K562 (cell line): ENCODE data around the gene TBXAS1. TPM values are rescaled to one million over a fixed set of nuclear protein-coding genes. Genes with fewer than 3 reads are reported as not detected.
A peak's percentile ranks its signal among the peaks of the same experiment; 100 is the strongest.

Source experiments
- CBX3 ChIP-seq, 2 experiments: IDR thresholded peaks; 1 replicate in 1 of 2; 2 replicates in 1 of 2; pipeline ENCODE4 v1.6.1; 2012; ENCODE audit warnings: inconsistent platforms in 2 of 2, low read length in 2 of 2, borderline replicate concordance in 1 of 2, control low read depth in 1 of 2
- FOXM1 ChIP-seq, 2 experiments: fragments of 450-650 bp in 1 of 2; sonication (generic) in 1 of 2; formaldehyde crosslinking in 1 of 2; IDR thresholded peaks; 2 replicates each; pipeline versions ENCODE4 v1.6.1 to v1.9.0; 2017 to 2022; ENCODE audit warnings: low read depth in 2 of 2, mild to moderate bottlenecking in 2 of 2, missing genetic modification reagents in 1 of 2, moderate library complexity in 1 of 2
- HDAC1 ChIP-seq, 2 experiments: fragments of 450-650 bp; IDR thresholded peaks; 2 replicates each; pipeline ENCODE4 v1.6.1; 2016 to 2017; ENCODE audit warnings: inconsistent platforms in 1 of 2, mild to moderate bottlenecking in 1 of 2, moderate library complexity in 1 of 2
- JUND ChIP-seq, 2 experiments: IDR thresholded peaks; 2 replicates in 1 of 2; 3 replicates in 1 of 2; pipeline ENCODE4 v1.6.1; 2011; ENCODE audit warnings: borderline replicate concordance in 2 of 2, low read depth in 2 of 2, low read length in 2 of 2, improper control_type of control experiment in 1 of 2, missing biosample characterization in 1 of 2, missing genetic modification characterization in 1 of 2, missing genetic modification reagents in 1 of 2
- NFRKB ChIP-seq: fragments of 450-650 bp; IDR thresholded peaks from 2 replicates; pipeline ENCODE4 v1.6.1; 2016; ENCODE audit warnings: low read depth
- TAL1 ChIP-seq: fragments of 450-650 bp; IDR thresholded peaks from 2 replicates; pipeline ENCODE4 v1.6.1; 2016; ENCODE audit warnings: mild to moderate bottlenecking
- TBP ChIP-seq: optimal IDR thresholded peaks from 2 replicates; pipeline ENCODE3; 2011; ENCODE audit warnings: low read depth, low read length, improper control_type of control experiment
- YBX1 ChIP-seq: fragments of 450-650 bp; IDR thresholded peaks from 2 replicates; pipeline ENCODE4 v1.7.1; 2016; ENCODE audit warnings: mild to moderate bottlenecking
- ZEB2 ChIP-seq: fragments of 450-650 bp; IDR thresholded peaks from 2 replicates; pipeline ENCODE4 v1.6.1; 2016
- ZFX ChIP-seq: sonication (generic); formaldehyde crosslinking; IDR thresholded peaks from 2 replicates; pipeline ENCODE4 v1.8.0; 2022; ENCODE audit warnings: mild to moderate bottlenecking, missing genetic modification reagents, moderate library complexity
- polyA plus RNA-seq, 8 experiments: library from polyadenylated mRNA; depleted of rRNA in 4 of 8; stranded (reverse) in 5 of 8; unstranded in 3 of 8; fragments of >200 nt; fragmentation: Nextera tagmentation in 2 of 8; fragmentation: Illumina TruSeq in 1 of 8; extraction: Ambion mirVana in 2 of 8; extraction: Trizol in 1 of 8; gene quantifications; 2 replicates each; pipeline versions ENCODE4 v1.2.1 to v1.2.3, GENCODE V29; 2011 to 2014; ENCODE audit warnings: inconsistent platforms in 1 of 8, missing spikeins in 1 of 8
- total RNA-seq, 7 experiments: library from RNA; depleted of rRNA in 6 of 7; stranded (reverse); fragments of >200 nt in 6 of 7; fragmentation: Illumina TruSeq in 2 of 7; extraction: Trizol in 2 of 7; gene quantifications; 2 replicates each; pipeline versions ENCODE4 v1.2.1 to v1.2.3, GENCODE V29; 2011 to 2021; ENCODE audit warnings: low replicate concordance in 1 of 7
- TF ChIP-seq, protein P1 (sequence below): fragments of 450-650 bp; IDR thresholded peaks from 2 replicates; pipeline ENCODE4 v1.7.0; 2016; ENCODE audit warnings: borderline replicate concordance
- TF ChIP-seq, protein P2 (sequence below): fragments of 150-350 bp; conservative IDR thresholded peaks from 2 replicates; pipeline ENCODE4 v1.6.1; 2014; ENCODE audit warnings: low read length
- TF ChIP-seq, protein P3 (sequence below), 3 experiments: fragments of 200-800 bp in 1 of 3; sonication (Bioruptor generic) in 1 of 3; sonication (generic) in 1 of 3; formaldehyde crosslinking in 1 of 3; IDR thresholded peaks; 2 replicates each; pipeline versions ENCODE4 v1.6.1 to v1.8.0; 2016 to 2022; ENCODE audit warnings: mild to moderate bottlenecking in 2 of 3, missing compliant biosample characterization in 2 of 3, missing genetic modification characterization in 2 of 3, missing genetic modification reagents in 1 of 3
- TF ChIP-seq, protein P4 (sequence below): sonication (generic); formaldehyde crosslinking; IDR thresholded peaks from 2 replicates; pipeline ENCODE4 v1.8.0; 2023; ENCODE audit warnings: mild to moderate bottlenecking, missing genetic modification reagents

The TBXAS1 gene
- total and polyA plus RNA-seq, 9 of the 15 experiments (the other 6 are each of a cell fraction or from before 2014, with no cell fraction given): 1.1 to 8.3 (median 1.9) TPM

DNA sequence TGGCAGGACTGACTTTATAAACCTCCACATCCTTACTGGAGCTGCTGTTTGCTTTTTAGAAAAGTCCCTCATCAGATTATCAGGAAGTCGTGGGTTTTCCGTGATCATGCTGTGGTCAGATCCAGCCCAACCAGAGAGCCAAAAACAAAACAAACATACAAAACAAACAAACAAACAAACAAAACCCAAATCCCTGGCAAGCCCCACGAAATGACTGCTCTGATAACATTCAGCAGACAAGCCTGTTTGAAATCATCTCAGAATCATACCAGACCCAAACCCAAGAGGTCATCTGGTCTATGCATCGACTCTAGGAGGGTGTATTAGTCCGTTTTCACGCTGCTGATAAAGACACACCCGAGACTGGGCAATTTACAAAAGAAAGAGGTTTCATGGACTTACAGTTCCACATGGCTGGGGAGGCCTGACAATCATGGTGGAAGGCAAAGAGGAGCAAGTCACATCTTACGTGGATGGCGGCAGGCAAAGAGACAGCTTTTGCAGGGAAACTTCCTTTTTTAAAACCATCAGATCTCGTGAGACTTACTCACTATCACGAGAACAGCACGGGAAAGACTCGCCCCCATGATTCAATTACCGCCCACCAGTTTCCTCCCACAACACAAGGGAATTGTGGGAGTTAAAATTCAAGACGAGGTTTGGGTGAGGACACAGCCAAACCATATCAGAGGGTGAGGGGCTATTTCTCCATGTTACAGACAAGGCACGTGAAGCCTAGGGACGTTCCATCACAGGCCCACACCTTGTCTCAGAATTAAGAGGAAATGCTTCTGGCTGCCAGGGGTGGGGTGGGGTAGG is 148.0 kb downstream of the TBXAS1 start (continued):
- TF ChIP-seq, protein P1, sequence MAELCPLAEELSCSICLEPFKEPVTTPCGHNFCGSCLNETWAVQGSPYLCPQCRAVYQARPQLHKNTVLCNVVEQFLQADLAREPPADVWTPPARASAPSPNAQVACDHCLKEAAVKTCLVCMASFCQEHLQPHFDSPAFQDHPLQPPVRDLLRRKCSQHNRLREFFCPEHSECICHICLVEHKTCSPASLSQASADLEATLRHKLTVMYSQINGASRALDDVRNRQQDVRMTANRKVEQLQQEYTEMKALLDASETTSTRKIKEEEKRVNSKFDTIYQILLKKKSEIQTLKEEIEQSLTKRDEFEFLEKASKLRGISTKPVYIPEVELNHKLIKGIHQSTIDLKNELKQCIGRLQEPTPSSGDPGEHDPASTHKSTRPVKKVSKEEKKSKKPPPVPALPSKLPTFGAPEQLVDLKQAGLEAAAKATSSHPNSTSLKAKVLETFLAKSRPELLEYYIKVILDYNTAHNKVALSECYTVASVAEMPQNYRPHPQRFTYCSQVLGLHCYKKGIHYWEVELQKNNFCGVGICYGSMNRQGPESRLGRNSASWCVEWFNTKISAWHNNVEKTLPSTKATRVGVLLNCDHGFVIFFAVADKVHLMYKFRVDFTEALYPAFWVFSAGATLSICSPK: peak; percentile 72; the same call in 1 of the 2 replicates
- TF ChIP-seq ZEB2 (no peak), HDAC1 (IDR thresholded peaks at IDR 0.05) (peak in 1 of 2 experiments; percentile 74; a peak in 2 of 4 replicates), CBX3 (IDR thresholded peaks at IDR 0.05; ENCODE audit: borderline replicate concordance in 1 of 2, low read length in 2 of 2) (peak in 1 of 2 experiments; percentile 69; a peak in 1 of 3 replicates), NFRKB (peak; percentile 90), TAL1 (0 out of 2 replicates have a peak, but pooled peaks have one; percentile 4), ZFX (peak; percentile 85), TBP (peak; percentile 67), FOXM1 (IDR thresholded peaks at IDR 0.05; ENCODE audit: low read depth) (peak; percentile 58), FOXM1 (CRISPR knock-in tag; IDR thresholded peaks at IDR 0.05; ENCODE audit: low read depth) (no peak), JUND (IDR thresholded peaks at IDR 0.05; ENCODE audit: borderline replicate concordance, low read depth, low read length) (0 out of 2 replicates have a peak, but pooled peaks have one; percentile 50), JUND (tag; IDR thresholded peaks at IDR 0.05; ENCODE audit: borderline replicate concordance, low read depth, low read length) (peak; percentile 31; the same call in 2 of the 3 replicates), YBX1 (no peak)
- TF ChIP-seq, protein P2, sequence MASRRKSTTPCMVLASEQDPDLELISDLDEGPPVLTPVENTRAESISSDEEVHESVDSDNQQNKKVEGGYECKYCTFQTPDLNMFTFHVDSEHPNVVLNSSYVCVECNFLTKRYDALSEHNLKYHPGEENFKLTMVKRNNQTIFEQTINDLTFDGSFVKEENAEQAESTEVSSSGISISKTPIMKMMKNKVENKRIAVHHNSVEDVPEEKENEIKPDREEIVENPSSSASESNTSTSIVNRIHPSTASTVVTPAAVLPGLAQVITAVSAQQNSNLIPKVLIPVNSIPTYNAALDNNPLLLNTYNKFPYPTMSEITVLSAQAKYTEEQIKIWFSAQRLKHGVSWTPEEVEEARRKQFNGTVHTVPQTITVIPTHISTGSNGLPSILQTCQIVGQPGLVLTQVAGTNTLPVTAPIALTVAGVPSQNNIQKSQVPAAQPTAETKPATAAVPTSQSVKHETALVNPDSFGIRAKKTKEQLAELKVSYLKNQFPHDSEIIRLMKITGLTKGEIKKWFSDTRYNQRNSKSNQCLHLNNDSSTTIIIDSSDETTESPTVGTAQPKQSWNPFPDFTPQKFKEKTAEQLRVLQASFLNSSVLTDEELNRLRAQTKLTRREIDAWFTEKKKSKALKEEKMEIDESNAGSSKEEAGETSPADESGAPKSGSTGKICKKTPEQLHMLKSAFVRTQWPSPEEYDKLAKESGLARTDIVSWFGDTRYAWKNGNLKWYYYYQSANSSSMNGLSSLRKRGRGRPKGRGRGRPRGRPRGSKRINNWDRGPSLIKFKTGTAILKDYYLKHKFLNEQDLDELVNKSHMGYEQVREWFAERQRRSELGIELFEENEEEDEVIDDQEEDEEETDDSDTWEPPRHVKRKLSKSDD: no peak
- TF ChIP-seq, protein P3, sequence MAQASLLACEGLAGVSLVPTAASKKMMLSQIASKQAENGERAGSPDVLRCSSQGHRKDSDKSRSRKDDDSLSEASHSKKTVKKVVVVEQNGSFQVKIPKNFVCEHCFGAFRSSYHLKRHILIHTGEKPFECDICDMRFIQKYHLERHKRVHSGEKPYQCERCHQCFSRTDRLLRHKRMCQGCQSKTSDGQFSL (CRISPR knock-in tag; IDR thresholded peaks at IDR 0.05): no peak
- TF ChIP-seq, protein P3 (tag; IDR thresholded peaks at IDR 0.05): no peak
- TF ChIP-seq, protein P4, sequence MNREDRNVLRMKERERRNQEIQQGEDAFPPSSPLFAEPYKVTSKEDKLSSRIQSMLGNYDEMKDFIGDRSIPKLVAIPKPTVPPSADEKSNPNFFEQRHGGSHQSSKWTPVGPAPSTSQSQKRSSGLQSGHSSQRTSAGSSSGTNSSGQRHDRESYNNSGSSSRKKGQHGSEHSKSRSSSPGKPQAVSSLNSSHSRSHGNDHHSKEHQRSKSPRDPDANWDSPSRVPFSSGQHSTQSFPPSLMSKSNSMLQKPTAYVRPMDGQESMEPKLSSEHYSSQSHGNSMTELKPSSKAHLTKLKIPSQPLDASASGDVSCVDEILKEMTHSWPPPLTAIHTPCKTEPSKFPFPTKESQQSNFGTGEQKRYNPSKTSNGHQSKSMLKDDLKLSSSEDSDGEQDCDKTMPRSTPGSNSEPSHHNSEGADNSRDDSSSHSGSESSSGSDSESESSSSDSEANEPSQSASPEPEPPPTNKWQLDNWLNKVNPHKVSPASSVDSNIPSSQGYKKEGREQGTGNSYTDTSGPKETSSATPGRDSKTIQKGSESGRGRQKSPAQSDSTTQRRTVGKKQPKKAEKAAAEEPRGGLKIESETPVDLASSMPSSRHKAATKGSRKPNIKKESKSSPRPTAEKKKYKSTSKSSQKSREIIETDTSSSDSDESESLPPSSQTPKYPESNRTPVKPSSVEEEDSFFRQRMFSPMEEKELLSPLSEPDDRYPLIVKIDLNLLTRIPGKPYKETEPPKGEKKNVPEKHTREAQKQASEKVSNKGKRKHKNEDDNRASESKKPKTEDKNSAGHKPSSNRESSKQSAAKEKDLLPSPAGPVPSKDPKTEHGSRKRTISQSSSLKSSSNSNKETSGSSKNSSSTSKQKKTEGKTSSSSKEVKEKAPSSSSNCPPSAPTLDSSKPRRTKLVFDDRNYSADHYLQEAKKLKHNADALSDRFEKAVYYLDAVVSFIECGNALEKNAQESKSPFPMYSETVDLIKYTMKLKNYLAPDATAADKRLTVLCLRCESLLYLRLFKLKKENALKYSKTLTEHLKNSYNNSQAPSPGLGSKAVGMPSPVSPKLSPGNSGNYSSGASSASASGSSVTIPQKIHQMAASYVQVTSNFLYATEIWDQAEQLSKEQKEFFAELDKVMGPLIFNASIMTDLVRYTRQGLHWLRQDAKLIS (CRISPR knock-in tag): peak; percentile 89
